NCI-H748 treated with DMSO at 0.1 percent for 48 hours (cell line): ENCODE measurements around the gene PYDC1.

Experiments used
- DNase-seq: peaks from one replicate; lab custom pipeline; 2025; lab: John Stamatoyannopoulos, UW

PYDC1 gene

GRCh38 chr16:31179219-31179746 is 37.7 kb downstream of the PYDC1 start:
- DNase-seq: no peak

- DNase-seq: no peak
Measured at GRCh38 chr16:31177136-31177535, 39.8 kb downstream of the PYDC1 start.

GRCh38 chr16:31170048-31170447 is 46.9 kb downstream of the PYDC1 start:
- peak; percentile 64 for DNase-seq

- DNase-seq: no peak
Measured at GRCh38 chr16:31168848-31169247, 48.1 kb downstream of the PYDC1 start.

GRCh38 chr16:31167315-31167714 is 49.6 kb downstream of the PYDC1 start:
- DNase-seq: no peak
